Measurements from ENCODE around the gene TMEM167A.

Gene TMEM167A

DNA sequence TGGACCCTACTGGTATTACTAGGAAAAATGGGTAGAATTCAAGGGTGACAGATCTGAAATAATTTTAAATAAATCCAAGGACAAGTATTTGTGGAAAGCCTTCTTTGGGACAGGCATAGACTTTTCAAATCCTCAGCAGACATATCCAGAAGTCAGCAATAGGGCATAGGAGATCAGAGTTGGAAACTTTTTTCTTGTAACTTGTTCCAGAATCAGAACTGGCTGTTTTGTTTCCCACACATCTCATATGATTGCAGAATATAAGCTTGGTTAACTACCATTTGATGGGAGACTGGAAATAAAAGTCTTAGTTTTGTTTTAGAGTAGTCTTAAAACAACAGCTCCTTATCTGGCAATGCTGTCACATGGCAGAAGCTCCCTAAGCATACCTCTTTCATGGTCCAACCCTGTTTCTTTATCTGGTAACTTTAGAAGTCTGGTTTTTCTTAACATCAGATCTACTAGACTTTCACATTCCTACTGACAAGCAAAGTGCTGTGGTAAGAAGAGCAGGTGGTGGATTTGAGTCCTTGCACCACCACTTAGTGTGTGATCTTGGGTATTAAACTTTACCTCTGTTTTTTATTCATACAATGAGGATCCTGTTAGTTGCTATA lies 25.3 kb upstream of the TMEM167A start:
- no peak for DNase-seq
- Histone ChIP-seq H3K27me3 (replicated peaks; ENCODE audit: control insufficient read depth, insufficient read depth, low read length, poor library complexity, severe bottlenecking) (no peaks in the 10 kb centered on the region), H3K4me1 (ENCODE audit: control insufficient read depth, insufficient read depth, low read length, poor library complexity, severe bottlenecking) (no peaks in the 10 kb centered on the region), H3K27ac (ENCODE audit: insufficient read depth, low read length, poor library complexity, severe bottlenecking) (no peak overlapping the region), H3K9me3 (ENCODE audit: control insufficient read depth, low read length) (no peaks in the 10 kb centered on the region), H3K4me3 (ENCODE audit: insufficient read depth, low read depth, low read length, poor library complexity, severe bottlenecking) (no peak overlapping the region), H3K36me3 (ENCODE audit: control insufficient read depth, insufficient read depth, low read length) (no peaks in the 10 kb centered on the region)

DNA sequence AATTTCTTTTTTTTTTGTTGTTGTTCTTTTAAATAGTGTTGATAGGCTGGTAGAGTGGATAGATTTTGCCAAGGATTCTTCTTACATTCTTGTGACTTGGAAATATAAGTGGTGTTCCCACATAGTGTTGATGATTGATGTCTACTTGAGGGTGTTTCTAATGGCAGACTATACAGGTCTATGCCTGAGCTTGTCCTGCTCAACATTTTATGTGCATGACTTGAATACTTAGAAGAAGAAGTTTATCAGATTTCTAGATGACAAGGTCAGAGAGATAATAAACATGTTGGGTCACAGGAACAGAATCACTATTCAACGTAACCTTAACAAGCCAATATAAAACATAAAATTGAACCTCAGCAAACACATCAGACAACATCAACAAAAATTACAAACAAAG lies 24.3 kb upstream of the TMEM167A start:
- no peaks in the 10 kb centered on the region for H3K36me3 ChIP-seq (ENCODE audit: control insufficient read depth, insufficient read depth, low read length)
- DNase-seq, result no peak
- H3K4me1 ChIP-seq (ENCODE audit: control insufficient read depth, insufficient read depth, low read length, poor library complexity, severe bottlenecking), result no peaks in the 10 kb centered on the region
- H3K27me3 ChIP-seq (replicated peaks; ENCODE audit: control insufficient read depth, insufficient read depth, low read length, poor library complexity, severe bottlenecking), result no peaks in the 10 kb centered on the region
- no peaks in the 10 kb centered on the region for H3K9me3 ChIP-seq (ENCODE audit: control insufficient read depth, low read length)
- H3K4me3 ChIP-seq (ENCODE audit: insufficient read depth, low read depth, low read length, poor library complexity, severe bottlenecking), result no peak overlapping the region
- no peak overlapping the region for H3K27ac ChIP-seq (ENCODE audit: insufficient read depth, low read length, poor library complexity, severe bottlenecking)

DNA sequence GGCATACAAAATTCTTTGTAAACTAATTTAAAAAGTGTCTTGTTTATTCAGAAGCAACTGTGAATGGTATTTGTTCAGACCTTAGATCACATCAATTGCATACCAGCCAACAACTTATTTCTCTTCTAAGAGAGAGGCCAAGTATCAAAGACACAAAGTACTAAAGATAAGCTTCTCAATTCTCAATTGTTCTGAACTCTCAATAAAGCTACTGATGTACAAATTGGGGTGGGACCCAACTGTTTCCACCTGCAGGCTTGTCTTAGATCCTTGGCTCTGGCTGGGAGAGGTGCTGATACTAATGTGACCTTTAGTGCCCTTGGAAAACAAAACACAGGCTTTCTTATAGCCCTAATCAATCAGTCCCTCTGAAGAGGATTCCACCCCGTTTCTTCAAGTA lies 22.3 kb upstream of the TMEM167A start:
- no peaks in the 10 kb centered on the region for H3K9me3 ChIP-seq (ENCODE audit: control insufficient read depth, low read length)
- no peak for DNase-seq
- no peaks in the 10 kb centered on the region for H3K36me3 ChIP-seq (ENCODE audit: control insufficient read depth, insufficient read depth, low read length)
- H3K4me3 ChIP-seq (ENCODE audit: insufficient read depth, low read depth, low read length, poor library complexity, severe bottlenecking), result no peak overlapping the region
- no peak overlapping the region for H3K27ac ChIP-seq (ENCODE audit: insufficient read depth, low read length, poor library complexity, severe bottlenecking)
- no peaks in the 10 kb centered on the region for H3K27me3 ChIP-seq (replicated peaks; ENCODE audit: control insufficient read depth, insufficient read depth, low read length, poor library complexity, severe bottlenecking)
- no peaks in the 10 kb centered on the region for H3K4me1 ChIP-seq (ENCODE audit: control insufficient read depth, insufficient read depth, low read length, poor library complexity, severe bottlenecking)

DNA sequence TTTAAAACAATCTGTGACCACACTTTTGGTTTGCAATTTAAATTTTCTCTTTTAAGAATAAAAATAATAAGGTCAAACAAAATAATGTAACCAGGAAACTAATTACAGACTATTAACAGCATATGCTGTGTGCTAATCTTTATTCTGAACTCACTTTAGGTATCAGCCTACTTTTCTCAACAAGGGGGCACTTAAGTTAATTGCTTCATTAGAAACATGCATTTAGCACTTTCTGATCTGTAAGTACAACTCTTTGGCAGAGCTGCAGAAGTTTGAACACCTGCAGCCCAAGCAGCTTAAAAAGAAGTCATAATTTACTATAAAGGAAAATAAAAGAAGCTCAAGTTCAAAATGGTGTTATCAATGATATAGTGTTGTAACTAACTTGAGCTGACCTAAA lies 21.8 kb upstream of the TMEM167A start:
- Histone ChIP-seq H3K4me3 (ENCODE audit: insufficient read depth, low read depth, low read length, poor library complexity, severe bottlenecking) (no peak overlapping the region), H3K27ac (ENCODE audit: insufficient read depth, low read length, poor library complexity, severe bottlenecking) (no peak overlapping the region), H3K4me1 (ENCODE audit: control insufficient read depth, insufficient read depth, low read length, poor library complexity, severe bottlenecking) (no peaks in the 10 kb centered on the region), H3K27me3 (replicated peaks; ENCODE audit: control insufficient read depth, insufficient read depth, low read length, poor library complexity, severe bottlenecking) (no peaks in the 10 kb centered on the region), H3K36me3 (ENCODE audit: control insufficient read depth, insufficient read depth, low read length) (no peaks in the 10 kb centered on the region), H3K9me3 (ENCODE audit: control insufficient read depth, low read length) (peaks cover under 1% of the 10 kb centered on the region)
- DNase-seq, result no peak

DNA sequence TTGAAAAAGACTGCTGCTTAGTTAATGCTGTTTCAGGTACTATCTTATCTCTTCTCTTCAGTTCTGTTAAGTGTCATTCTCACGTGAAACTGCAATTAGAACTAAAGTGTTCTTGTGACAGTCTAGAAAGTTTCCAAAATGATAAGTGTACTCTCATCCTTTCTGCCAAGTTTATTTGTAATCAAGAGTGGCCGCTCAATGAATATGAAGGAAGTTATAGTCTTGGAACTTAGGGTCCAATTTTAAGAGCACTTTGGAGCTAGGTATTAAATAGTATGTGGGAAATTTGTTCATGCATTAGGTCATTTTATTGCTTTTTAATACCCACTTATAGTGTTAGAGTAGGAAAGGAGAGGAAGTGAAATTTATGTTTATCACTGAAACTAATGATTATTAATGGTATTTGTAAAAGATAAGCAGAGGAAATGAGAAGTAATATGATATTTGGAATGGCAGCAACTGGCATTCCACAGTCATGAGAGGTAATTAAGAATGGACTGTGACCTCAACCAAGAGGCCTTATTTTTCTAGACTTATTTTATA lies 20.6 kb upstream of the TMEM167A start:
- H3K27ac ChIP-seq (ENCODE audit: insufficient read depth, low read length, poor library complexity, severe bottlenecking), result no peak overlapping the region
- H3K36me3 ChIP-seq (ENCODE audit: control insufficient read depth, insufficient read depth, low read length), result no peaks in the 10 kb centered on the region
- H3K4me1 ChIP-seq (ENCODE audit: control insufficient read depth, insufficient read depth, low read length, poor library complexity, severe bottlenecking), result no peaks in the 10 kb centered on the region
- H3K27me3 ChIP-seq (replicated peaks; ENCODE audit: control insufficient read depth, insufficient read depth, low read length, poor library complexity, severe bottlenecking), result no peaks in the 10 kb centered on the region
- peaks cover 11% of the 10 kb centered on the region for H3K9me3 ChIP-seq (ENCODE audit: control insufficient read depth, low read length)
- DNase-seq, result no peak
- no peak overlapping the region for H3K4me3 ChIP-seq (ENCODE audit: insufficient read depth, low read depth, low read length, poor library complexity, severe bottlenecking)

DNA sequence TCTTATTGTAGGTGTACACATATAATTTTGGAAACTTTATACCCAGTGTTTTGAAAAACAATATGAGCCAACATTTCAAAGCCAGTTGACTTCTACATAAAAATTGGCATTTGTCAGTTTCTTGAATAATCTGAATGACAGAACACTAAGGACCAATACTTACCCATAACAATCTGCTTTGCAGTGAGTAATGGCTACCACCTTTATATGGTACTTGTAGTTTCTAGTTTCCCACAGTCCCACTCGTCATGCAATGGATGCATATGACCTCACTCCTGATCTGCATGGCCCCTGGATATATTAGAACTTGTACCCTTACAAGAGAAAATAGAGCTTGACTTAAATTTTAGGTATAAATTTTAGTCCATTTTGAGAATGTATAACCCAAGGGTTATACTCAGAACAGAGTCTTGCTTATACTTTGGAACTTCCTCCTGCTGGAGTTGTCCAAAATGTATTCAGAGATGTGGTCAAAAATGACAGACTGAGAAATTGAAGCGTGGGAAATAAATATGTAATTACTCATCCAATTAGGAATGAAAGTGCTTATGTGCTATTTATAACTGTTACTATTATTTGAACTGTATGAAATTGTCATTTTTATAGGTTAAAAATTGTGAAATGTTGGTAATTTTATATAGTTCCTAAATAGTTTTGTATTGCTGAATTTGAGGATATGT lies 19.6 kb upstream of the TMEM167A start:
- H3K4me1 ChIP-seq (ENCODE audit: control insufficient read depth, insufficient read depth, low read length, poor library complexity, severe bottlenecking), result peaks cover 8% of the 10 kb centered on the region
- peaks cover 16% of the 10 kb centered on the region for H3K9me3 ChIP-seq (ENCODE audit: control insufficient read depth, low read length)
- H3K27ac ChIP-seq (ENCODE audit: insufficient read depth, low read length, poor library complexity, severe bottlenecking), result no peak overlapping the region
- DNase-seq, result no peak
- H3K4me3 ChIP-seq (ENCODE audit: insufficient read depth, low read depth, low read length, poor library complexity, severe bottlenecking), result no peak overlapping the region
- H3K36me3 ChIP-seq (ENCODE audit: control insufficient read depth, insufficient read depth, low read length), result no peaks in the 10 kb centered on the region
- H3K27me3 ChIP-seq (replicated peaks; ENCODE audit: control insufficient read depth, insufficient read depth, low read length, poor library complexity, severe bottlenecking), result no peaks in the 10 kb centered on the region

DNA sequence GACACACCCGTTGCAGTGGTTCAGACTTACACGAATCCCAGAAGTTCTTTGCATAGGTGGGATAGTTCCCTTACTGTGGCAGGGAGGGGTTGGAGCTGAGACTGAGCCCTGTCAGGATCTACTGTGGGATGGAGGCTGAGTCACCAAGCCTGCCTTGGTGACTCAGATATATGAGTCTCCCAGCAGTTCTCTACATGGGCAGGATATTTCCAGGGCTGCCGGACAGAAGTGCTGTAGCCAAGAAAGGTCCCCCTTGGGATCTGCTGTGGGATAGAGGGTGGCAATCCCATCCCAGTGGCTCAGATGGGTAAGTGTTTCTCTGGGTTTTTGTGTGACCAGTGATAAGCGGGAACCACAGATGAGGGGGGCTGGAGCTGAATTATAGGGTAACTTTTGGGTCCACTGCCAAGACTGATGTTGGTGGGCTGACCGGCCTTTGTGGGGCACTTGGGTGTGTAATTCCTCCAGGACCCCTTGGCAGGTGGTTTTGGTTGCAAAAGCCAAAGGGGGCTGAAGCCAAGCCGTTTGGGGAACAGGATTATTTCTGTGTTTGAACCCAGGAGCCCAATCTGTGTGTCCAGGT lies 18.9 kb upstream of the TMEM167A start:
- DNase-seq, result no peak
- H3K9me3 ChIP-seq (ENCODE audit: control insufficient read depth, low read length), result peaks cover 16% of the 10 kb centered on the region
- H3K27me3 ChIP-seq (replicated peaks; ENCODE audit: control insufficient read depth, insufficient read depth, low read length, poor library complexity, severe bottlenecking), result no peaks in the 10 kb centered on the region
- H3K36me3 ChIP-seq (ENCODE audit: control insufficient read depth, insufficient read depth, low read length), result no peaks in the 10 kb centered on the region
- H3K4me3 ChIP-seq (ENCODE audit: insufficient read depth, low read depth, low read length, poor library complexity, severe bottlenecking), result no peak overlapping the region
- H3K27ac ChIP-seq (ENCODE audit: insufficient read depth, low read length, poor library complexity, severe bottlenecking), result no peak overlapping the region
- H3K4me1 ChIP-seq (ENCODE audit: control insufficient read depth, insufficient read depth, low read length, poor library complexity, severe bottlenecking), result peaks cover 10% of the 10 kb centered on the region

DNA sequence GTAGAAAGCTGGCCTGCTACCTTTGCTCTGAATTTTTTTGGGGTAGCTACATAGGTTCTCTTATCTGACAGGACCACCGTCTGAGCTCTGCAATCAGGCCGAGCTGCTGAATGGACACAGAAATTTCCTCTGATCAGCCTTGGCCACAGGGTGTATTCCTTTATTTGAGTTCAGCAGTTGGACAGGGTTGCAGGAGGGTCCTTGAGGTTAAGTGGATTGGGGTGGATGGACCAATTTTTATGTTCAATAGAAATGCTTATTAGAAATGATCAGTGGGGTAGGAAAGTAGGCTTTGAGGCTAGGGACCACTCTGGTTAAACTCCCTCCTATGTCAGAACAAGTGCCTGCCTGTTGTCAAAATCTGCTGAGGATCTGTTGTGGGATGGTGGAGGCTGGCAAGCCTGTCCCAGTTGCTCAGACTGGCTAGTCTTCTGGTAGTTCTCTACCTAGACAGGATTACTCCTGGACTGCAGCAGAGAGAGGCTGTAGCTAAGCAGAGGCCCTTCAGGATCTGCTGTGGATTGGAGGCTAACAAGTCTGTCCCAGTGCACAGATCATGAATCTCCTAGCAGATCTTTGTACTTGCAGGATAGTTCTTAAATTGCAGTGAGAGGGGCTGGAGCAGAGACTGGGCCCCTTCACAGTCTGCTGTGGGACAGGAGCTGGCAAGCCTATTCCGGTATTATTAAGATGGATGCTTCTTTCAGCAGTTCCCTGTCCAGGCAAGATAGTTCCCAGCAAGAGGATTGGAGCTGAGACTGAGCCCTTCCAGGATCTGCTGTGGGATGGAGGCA lies 18.2 kb upstream of the TMEM167A start:
- H3K27me3 ChIP-seq (replicated peaks; ENCODE audit: control insufficient read depth, insufficient read depth, low read length, poor library complexity, severe bottlenecking), result no peaks in the 10 kb centered on the region
- peaks cover 10% of the 10 kb centered on the region for H3K4me1 ChIP-seq (ENCODE audit: control insufficient read depth, insufficient read depth, low read length, poor library complexity, severe bottlenecking)
- H3K9me3 ChIP-seq (ENCODE audit: control insufficient read depth, low read length), result peaks cover 16% of the 10 kb centered on the region
- no peak for DNase-seq
- no peak overlapping the region for H3K27ac ChIP-seq (ENCODE audit: insufficient read depth, low read length, poor library complexity, severe bottlenecking)
- no peak overlapping the region for H3K4me3 ChIP-seq (ENCODE audit: insufficient read depth, low read depth, low read length, poor library complexity, severe bottlenecking)
- H3K36me3 ChIP-seq (ENCODE audit: control insufficient read depth, insufficient read depth, low read length), result no peaks in the 10 kb centered on the region

DNA sequence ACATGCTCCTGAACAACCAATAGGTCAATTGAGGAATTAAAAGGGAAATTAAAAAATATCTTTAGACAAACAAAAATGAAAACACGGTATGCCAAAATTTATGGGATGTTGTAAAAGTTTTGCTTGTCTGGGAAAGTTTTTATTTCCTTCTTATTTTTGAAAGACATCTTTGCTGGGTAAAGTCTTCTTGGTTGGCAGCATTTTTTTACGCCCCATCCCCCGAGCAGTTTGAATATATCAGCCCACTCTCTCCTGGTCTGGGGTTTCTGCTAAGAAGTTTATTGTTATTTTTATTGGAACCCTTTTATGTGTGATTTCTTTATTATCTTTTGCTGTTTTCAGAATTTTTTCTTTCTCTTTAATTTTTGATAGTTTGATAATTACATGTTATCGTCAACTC lies 16.5 kb upstream of the TMEM167A start:
- Histone ChIP-seq H3K9me3 (ENCODE audit: control insufficient read depth, low read length) (peaks cover 16% of the 10 kb centered on the region), H3K27ac (ENCODE audit: insufficient read depth, low read length, poor library complexity, severe bottlenecking) (no peak overlapping the region), H3K27me3 (replicated peaks; ENCODE audit: control insufficient read depth, insufficient read depth, low read length, poor library complexity, severe bottlenecking) (no peaks in the 10 kb centered on the region), H3K4me1 (ENCODE audit: control insufficient read depth, insufficient read depth, low read length, poor library complexity, severe bottlenecking) (peaks cover 10% of the 10 kb centered on the region), H3K4me3 (ENCODE audit: insufficient read depth, low read depth, low read length, poor library complexity, severe bottlenecking) (no peak overlapping the region), H3K36me3 (ENCODE audit: control insufficient read depth, insufficient read depth, low read length) (no peaks in the 10 kb centered on the region)
- DNase-seq, result no peak
